GM12878 (cell line): ENCODE results near the gene CFAP58. TPM values are rescaled to one million over a fixed set of nuclear protein-coding genes. Genes with fewer than 3 reads are reported as not detected.

ENCODE experiments used
- ATAC-seq: fragments of 200-7000 bp; cut with Tn5 transposase; 3 replicates; pipeline ENCODE4 v1.9.1; 2020; ENCODE audit warnings: mild to moderate bottlenecking, moderate library complexity
- BruUV-seq: library from RNA; stranded (reverse); fragments of 400-500 nt; replicated peaks from 2 replicates; lab custom pipeline; 2021; lab: Mats Ljungman, UMichigan
- CTCF ChIA-PET: fragments of 300-600 bp; sonication (Branson Sonifier 250); formaldehyde crosslinking; extraction: SDS; loops from one replicate; lab custom pipeline; 2021; ENCODE audit warnings: inconsistent platforms; lab: Yijun Ruan, JAX
- POLR2A ChIA-PET: fragments of 350-600 bp; formaldehyde crosslinking; extraction: SDS; loops from one replicate; lab custom pipeline; 2021; ENCODE audit warnings: inconsistent platforms; lab: Charles Lee
- RAD21 ChIA-PET: fragments of 300-600 bp; sonication (Branson Sonifier 250); formaldehyde crosslinking; loops from one replicate; lab custom pipeline; 2023; ENCODE audit warnings: antibody characterized with exemption; ENCODE audit not compliant: unreplicated experiment; lab: Charles Lee
- SMC1A ChIA-PET: fragments of 300-600 bp; sonication (Branson Sonifier 250); formaldehyde crosslinking; loops from one replicate; lab custom pipeline; 2023; ENCODE audit not compliant: unreplicated experiment, uncharacterized antibody; lab: Charles Lee
- DNase-seq: peaks from one replicate; pipeline ENCODE4 v3.0.0-alpha.2; 2011; ENCODE audit warnings: low read depth, low spot score
- FAIRE-seq: peaks from 3 replicates; lab custom pipeline; 2011; peaks lifted over from hg19 to GRCh38; lab: Jason Lieb, UNC
- H2AFZ ChIP-seq: 2 replicates; pipeline ENCODE4 v1.6.0; 2011; ENCODE audit warnings: low read depth, low read length, control low read depth; ENCODE audit not compliant: control insufficient read depth
- H3K27ac ChIP-seq: 2 replicates; pipeline ENCODE4 v1.5.1; 2011; ENCODE audit warnings: control low read depth; ENCODE audit not compliant: control insufficient read depth, insufficient read depth
- H3K27me3 ChIP-seq, 2 experiments: replicated peaks in 1 of 2; 2 replicates each; pipeline versions ENCODE4 v1.6.0 to v1.6.1; 2011; ENCODE audit warnings: low read length in 1 of 2; ENCODE audit not compliant: control insufficient read depth in 2 of 2, insufficient read depth in 2 of 2
- H3K36me3 ChIP-seq, 2 experiments: 2 replicates each; pipeline ENCODE4 v1.5.1; 2011; ENCODE audit warnings: low read length in 1 of 2; ENCODE audit not compliant: control insufficient read depth in 2 of 2, insufficient read depth in 2 of 2
- H3K4me1 ChIP-seq: 2 replicates; pipeline ENCODE4 v1.6.1; 2011; ENCODE audit warnings: mild to moderate bottlenecking, low read length, moderate library complexity, mixed read lengths; ENCODE audit not compliant: control insufficient read depth, insufficient read depth
- H3K4me2 ChIP-seq: 2 replicates; pipeline ENCODE4 v1.6.0; 2011; ENCODE audit warnings: control low read depth; ENCODE audit not compliant: control insufficient read depth, insufficient read depth
- H3K4me3 ChIP-seq: fragments of 200-600 bp; sonication (generic); 2 replicates; pipeline ENCODE4 v1.5.1; 2016
- H3K79me2 ChIP-seq: 2 replicates; pipeline ENCODE4 v1.6.0; 2011; ENCODE audit warnings: low read length; ENCODE audit not compliant: control insufficient read depth, insufficient read depth
- H3K9ac ChIP-seq: 2 replicates; pipeline ENCODE4 v1.8.0; 2011; ENCODE audit warnings: low read length, control low read depth, mixed read lengths; ENCODE audit not compliant: control insufficient read depth, insufficient read depth
- H3K9me3 ChIP-seq: replicated peaks from 3 replicates; pipeline ENCODE4 v1.5.1; 2011; ENCODE audit warnings: mild to moderate bottlenecking, low read length; ENCODE audit not compliant: control insufficient read depth, insufficient read depth
- H4K20me1 ChIP-seq: 2 replicates; pipeline ENCODE4 v1.6.0; 2011; ENCODE audit not compliant: control insufficient read depth, insufficient read depth
- ASH2L ChIP-seq: fragments of 300-600, 200-600 bp; sonication (generic); IDR thresholded peaks from 2 replicates; pipeline ENCODE4 v1.6.1; 2017; ENCODE audit warnings: low read depth, mild to moderate bottlenecking, borderline replicate concordance
- ATF2 ChIP-seq: IDR thresholded peaks from 2 replicates; pipeline ENCODE4 v1.6.1; 2012; ENCODE audit warnings: low read length, inconsistent platforms
- CBX5 ChIP-seq: sonication (generic); IDR thresholded peaks from 2 replicates; pipeline ENCODE4 v1.6.1; 2016; ENCODE audit warnings: low read depth, moderate library complexity, mild to moderate bottlenecking, inconsistent platforms
- DPF2 ChIP-seq: fragments of 450-650 bp; IDR thresholded peaks from 2 replicates; pipeline ENCODE4 v1.6.1; 2017; ENCODE audit warnings: mild to moderate bottlenecking
- E2F4 ChIP-seq: IDR thresholded peaks from 2 replicates; pipeline ENCODE4 v1.6.1; 2012; ENCODE audit warnings: low read depth, low read length, improper control_type of control experiment
- EGR1 ChIP-seq, 2 experiments: IDR thresholded peaks; 1 replicate in 1 of 2; 2 replicates in 1 of 2; pipeline ENCODE4 v1.6.1; 2011 to 2012; ENCODE audit warnings: low read depth in 2 of 2, low read length in 2 of 2, borderline replicate concordance in 1 of 2, mild to moderate bottlenecking in 1 of 2, moderate library complexity in 1 of 2
- IKZF2 ChIP-seq, 2 experiments: fragments of 450-650 bp; IDR thresholded peaks; 2 replicates each; pipeline ENCODE4 v1.6.1; 2017; ENCODE audit warnings: mild to moderate bottlenecking in 2 of 2, moderate library complexity in 2 of 2
- IRF4 ChIP-seq: IDR thresholded peaks from 2 replicates; pipeline ENCODE4 v1.6.1; 2011; ENCODE audit warnings: low read depth, low read length
- IRF5 ChIP-seq: fragments of 450-650 bp; IDR thresholded peaks from 2 replicates; pipeline ENCODE4 v1.6.1; 2017; ENCODE audit warnings: borderline replicate concordance
- KDM1A ChIP-seq: fragments of 200-600 bp; sonication (generic); IDR thresholded peaks from 2 replicates; pipeline ENCODE4 v1.6.1; 2016; ENCODE audit warnings: borderline replicate concordance
- LARP7 ChIP-seq: fragments of 450-650 bp; IDR thresholded peaks from 2 replicates; pipeline ENCODE4 v1.6.1; 2017; ENCODE audit warnings: mild to moderate bottlenecking
- NR2C2 ChIP-seq: IDR thresholded peaks from 2 replicates; pipeline ENCODE4 v1.6.1; 2011; ENCODE audit warnings: borderline replicate concordance, low read depth; ENCODE audit not compliant: control insufficient read depth, insufficient read length
- POLR2AphosphoS2 ChIP-seq: IDR thresholded peaks from 2 replicates; pipeline ENCODE4 v1.6.1; 2011; ENCODE audit warnings: low read depth, mild to moderate bottlenecking, low read length, improper control_type of control experiment, moderate library complexity
- RELB ChIP-seq: fragments of 450-650 bp; IDR thresholded peaks from 2 replicates; pipeline ENCODE4 v1.6.1; 2017; ENCODE audit warnings: low read depth, mild to moderate bottlenecking, moderate library complexity
- ZNF687 ChIP-seq: fragments of 450-650 bp; IDR thresholded peaks from 2 replicates; pipeline ENCODE4 v1.6.1; 2017; ENCODE audit warnings: mild to moderate bottlenecking, moderate library complexity
- WGBS: methylation state at CpG from one replicate; pipeline ENCODE4 v1.1.6; 2016; ENCODE audit warnings: low lambda C conversion rate; ENCODE audit not compliant: insufficient replicate concordance, insufficient coverage; ENCODE audit errors: missing lambda C conversion rate; 5-methylcytosine and 5-hydroxymethylcytosine counted together
- in situ Hi-C: fragments of 300-500 bp; cut with MboI; formaldehyde crosslinking; loops from 9 replicates; pipeline ENCODE4 v1.14.3; 2018; ENCODE audit warnings: mixed read lengths
- intact Hi-C: fragments of 100-400 bp; cut with micrococcal nuclease; formaldehyde crosslinking; loops from one replicate; pipeline ENCODE4 v1.14.2; 2022; ENCODE audit not compliant: unreplicated experiment
- polyA plus RNA-seq, 11 experiments: library from polyadenylated mRNA; depleted of rRNA in 4 of 11; unstranded in 6 of 11; stranded (reverse) in 5 of 11; fragments of >200 nt; fragmentation: Nextera tagmentation in 4 of 11; fragmentation: Illumina TruSeq in 1 of 11; extraction: Ambion mirVana in 4 of 11; extraction: Trizol in 1 of 11; gene quantifications; 1 replicate in 1 of 11; 2 replicates in 10 of 11; pipeline versions ENCODE4 v1.2.1 to v1.2.3, GENCODE V29; 2011 to 2016; ENCODE audit warnings: inconsistent platforms in 2 of 11, missing spikeins in 2 of 11, low read depth in 1 of 11
- total RNA-seq, 4 experiments: library from RNA; depleted of rRNA in 3 of 4; stranded (reverse); fragments of >200 nt in 3 of 4; fragmentation: Illumina TruSeq in 1 of 4; extraction: Trizol in 1 of 4; gene quantifications; 2 replicates each; pipeline versions ENCODE4 v1.2.1 to v1.2.3, GENCODE V29; 2013 to 2021

Gene CFAP58
- total and polyA plus RNA-seq, 10 of the 15 experiments (the other 5 are each of a cell fraction or from before 2014, with no cell fraction given), result 0.03 to 0.35 (median 0.21) TPM

GRCh38 chr10:104416851-104417250 is 63.2 kb downstream of the CFAP58 start:
- H3K9ac ChIP-seq, result no peak overlapping the region
- ChIA-PET SMC1A (interaction anchor here (1.2 kb wide), 1 partner anchor 23 kb away, joined by 3 read pairs; no protein-coding TSS in a partner anchor), CTCF (interaction anchor here (0.6 kb wide), 1 partner anchor 23 kb away, joined by 3 read pairs; no protein-coding TSS in a partner anchor), RAD21 (no interaction called here), POLR2A (no interaction called here)
- WGBS, result 0% methylated on average over 1 of the region's 1 CpG
- no peak overlapping the region for H3K4me2 ChIP-seq
- no peaks in the 10 kb centered on the region for H3K4me1 ChIP-seq
- ATAC-seq (no peak), FAIRE-seq (no peak), DNase-seq (no peak)
- H2AFZ ChIP-seq, result no peak overlapping the region
- intact Hi-C loops (no loop called here), in situ Hi-C loops (no loop called here)
- H3K9me3 ChIP-seq, result no peaks in the 10 kb centered on the region
- no peak overlapping the region for H3K27ac ChIP-seq
- H4K20me1 ChIP-seq, result no peaks in the 10 kb centered on the region
- no peak overlapping the region for H3K4me3 ChIP-seq
- no peaks in the 10 kb centered on the region for H3K79me2 ChIP-seq
- BruUV-seq, result no TSS peak
- H3K36me3 ChIP-seq, result no peaks in the 10 kb centered on the region
- H3K27me3 ChIP-seq, result no peaks in the 10 kb centered on the region
- TF ChIP-seq IRF5, result no peak
- no peak for TF ChIP-seq E2F4
- TF ChIP-seq KDM1A, result no peak
- TF ChIP-seq LARP7, result no peak
- TF ChIP-seq NR2C2, result no peak
- no peak for TF ChIP-seq CBX5
- TF ChIP-seq IRF4, result no peak
- TF ChIP-seq ATF2, result no peak
- no peak for TF ChIP-seq RELB
- TF ChIP-seq ZNF687, result no peak
- TF ChIP-seq EGR1 (IDR thresholded peaks at IDR 0.05; ENCODE audit: borderline replicate concordance in 1 of 2, low read depth in 2 of 2, low read length in 2 of 2), result no peak
- no peak for TF ChIP-seq DPF2
- TF ChIP-seq IKZF2 (IDR thresholded peaks at IDR 0.05), result no peak
- TF ChIP-seq POLR2AphosphoS2, result no peak
- no peak for TF ChIP-seq ASH2L
